IMR-90 (cell line): ENCODE data around the gene GVQW3. TPM values are rescaled to one million over a fixed set of nuclear protein-coding genes. Genes with fewer than 3 reads are reported as not detected.

Source experiments
- ATAC-seq: fragments of 200-7000 bp; cut with Tn5 transposase; 2 replicates; pipeline ENCODE4 v1.9.1; 2020; ENCODE audit warnings: low read depth, mild to moderate bottlenecking, moderate library complexity
- BruUV-seq: library from RNA; stranded (reverse); fragments of 400-500 nt; replicated peaks from 2 replicates; lab custom pipeline; 2021; lab: Mats Ljungman, UMichigan
- CTCF ChIA-PET: fragments of 300-600 bp; formaldehyde crosslinking; extraction: SDS; loops from one replicate; lab custom pipeline; 2021; ENCODE audit warnings: antibody characterized with exemption; lab: Yijun Ruan, JAX
- POLR2A ChIA-PET: fragments of 300-600 bp; sonication (Branson Sonifier 250); formaldehyde crosslinking; loops from one replicate; lab custom pipeline; 2022; ENCODE audit warnings: antibody characterized with exemption; ENCODE audit not compliant: unreplicated experiment; lab: Charles Lee
- DNase-seq: peaks from one replicate; pipeline ENCODE4 v3.0.0; 2013
- H2AFZ ChIP-seq: replicated peaks from 2 replicates; pipeline ENCODE3; 2013; ENCODE audit warnings: low read length, mild to moderate bottlenecking; ENCODE audit not compliant: poor library complexity
- H2AK5ac ChIP-seq: 2 replicates; pipeline ENCODE4 v1.6.1; 2013; ENCODE audit warnings: low read depth, low read length, inconsistent platforms
- H2AK9ac ChIP-seq: replicated peaks from 2 replicates; pipeline ENCODE3; 2013; ENCODE audit warnings: mild to moderate bottlenecking, low read depth, low read length, moderate library complexity; ENCODE audit not compliant: poor library complexity
- H2BK120ac ChIP-seq: 2 replicates; pipeline ENCODE4 v1.6.1; 2013; ENCODE audit warnings: low read depth, low read length, inconsistent platforms
- H2BK15ac ChIP-seq: 3 replicates; pipeline ENCODE4 v1.6.1; 2013; ENCODE audit warnings: low read depth, low read length, inconsistent platforms
- H2BK20ac ChIP-seq: 2 replicates; pipeline ENCODE4 v1.6.1; 2013; ENCODE audit warnings: low read depth, mild to moderate bottlenecking, inconsistent platforms, low read length, moderate library complexity
- H2BK5ac ChIP-seq: 2 replicates; pipeline ENCODE4 v1.6.1; 2013; ENCODE audit warnings: mild to moderate bottlenecking, low read depth, low read length, inconsistent platforms; ENCODE audit not compliant: poor library complexity, severe bottlenecking
- H3K14ac ChIP-seq: replicated peaks from 2 replicates; pipeline ENCODE4 v1.6.1; 2013; ENCODE audit warnings: low read depth, low read length, inconsistent platforms
- H3K18ac ChIP-seq: 2 replicates; pipeline ENCODE4 v1.6.1; 2013; ENCODE audit warnings: low read depth, low read length, control low read depth
- H3K23ac ChIP-seq: 2 replicates; pipeline ENCODE4 v1.6.1; 2013; ENCODE audit warnings: low read depth, low read length, inconsistent platforms
- H3K27ac ChIP-seq: 2 replicates; pipeline ENCODE4 v1.5.1; 2013; ENCODE audit warnings: mild to moderate bottlenecking, control low read depth, low read length; ENCODE audit not compliant: insufficient read depth
- H3K27me3 ChIP-seq: 2 replicates; pipeline ENCODE4 v1.6.1; 2013; ENCODE audit warnings: low read length; ENCODE audit not compliant: control insufficient read depth, insufficient read depth
- H3K36me3 ChIP-seq: 2 replicates; pipeline ENCODE4 v1.6.1; 2013; ENCODE audit warnings: low read length, mixed read lengths; ENCODE audit not compliant: control insufficient read depth, insufficient read depth
- H3K4ac ChIP-seq: 2 replicates; pipeline ENCODE4 v1.6.1; 2013; ENCODE audit warnings: low read depth, low read length, inconsistent platforms
- H3K4me1 ChIP-seq: 2 replicates; pipeline ENCODE4 v1.6.1; 2013; ENCODE audit warnings: low read length, mixed read lengths; ENCODE audit not compliant: control insufficient read depth, insufficient read depth
- H3K4me2 ChIP-seq: 2 replicates; pipeline ENCODE4 v1.6.1; 2013; ENCODE audit warnings: low read depth, mild to moderate bottlenecking, control low read depth, low read length, moderate library complexity
- H3K4me3 ChIP-seq: 2 replicates; pipeline ENCODE4 v1.5.1; 2013; ENCODE audit warnings: low read depth, mild to moderate bottlenecking, control low read depth, low read length, moderate library complexity; ENCODE audit not compliant: insufficient read depth
- H3K56ac ChIP-seq: 2 replicates; pipeline ENCODE4 v1.6.1; 2013; ENCODE audit warnings: low read length, inconsistent platforms; ENCODE audit not compliant: insufficient read depth; ENCODE audit errors: extremely low read depth
- H3K79me1 ChIP-seq, 2 experiments: 2 replicates each; pipeline ENCODE4 v1.6.1; 2013; ENCODE audit warnings: low read length in 2 of 2, inconsistent platforms in 1 of 2, low read depth in 1 of 2
- H3K9ac ChIP-seq: 2 replicates; pipeline ENCODE4 v1.6.1; 2013; ENCODE audit warnings: low read depth, low read length, control low read depth
- H3K9me1 ChIP-seq: 2 replicates; pipeline ENCODE4 v1.6.1; 2013; ENCODE audit warnings: low read length, inconsistent platforms; ENCODE audit not compliant: insufficient read depth
- H3K9me3 ChIP-seq: 2 replicates; pipeline ENCODE4 v1.6.1; 2013; ENCODE audit warnings: low read length; ENCODE audit not compliant: control insufficient read depth, insufficient read depth
- H4K20me1 ChIP-seq: 2 replicates; pipeline ENCODE4 v1.6.1; 2013; ENCODE audit warnings: low read length, inconsistent platforms; ENCODE audit not compliant: insufficient read depth
- H4K5ac ChIP-seq: 2 replicates; pipeline ENCODE4 v1.6.1; 2013; ENCODE audit warnings: mild to moderate bottlenecking, low read depth, low read length, control low read depth
- H4K8ac ChIP-seq, 2 experiments: 2 replicates each; pipeline ENCODE4 v1.6.1; 2013; ENCODE audit warnings: low read depth in 2 of 2, low read length in 2 of 2, control low read depth in 1 of 2, inconsistent platforms in 1 of 2
- H4K91ac ChIP-seq: 2 replicates; pipeline ENCODE4 v1.6.1; 2013; ENCODE audit warnings: low read depth, low read length, inconsistent platforms; ENCODE audit not compliant: insufficient read depth
- CHD1 ChIP-seq: IDR thresholded peaks from 2 replicates; pipeline ENCODE4 v1.6.1; 2012; ENCODE audit warnings: low read depth, low read length, improper control_type of control experiment
- MXI1 ChIP-seq: IDR thresholded peaks from 2 replicates; pipeline ENCODE4 v1.6.1; 2012; ENCODE audit warnings: low read depth, mild to moderate bottlenecking, low read length, moderate library complexity, borderline replicate concordance
- SMC3 ChIP-seq: fragments of 150-350 bp; IDR thresholded peaks from 2 replicates; pipeline ENCODE4 v1.6.1; 2016; ENCODE audit warnings: low read depth, mild to moderate bottlenecking, antibody characterized with exemption, low read length, moderate library complexity
- WGBS, 2 experiments: methylation state at CpG; one replicate each; pipeline versions ENCODE4 v1.1.5 to v1.1.7; 2013; ENCODE audit warnings: missing lambda C conversion rate in 2 of 2; ENCODE audit not compliant: insufficient read length in 1 of 2; ENCODE audit errors: extremely low coverage in 2 of 2; 5-methylcytosine and 5-hydroxymethylcytosine counted together
- dilution Hi-C: fragments of 300-500 bp; cut with HindIII; formaldehyde crosslinking; loops from one replicate; pipeline ENCODE4 v1.14.3; 2018; ENCODE audit warnings: low sequenced_read_pairs; ENCODE audit not compliant: unreplicated experiment
- in situ Hi-C: fragments of 300-500 bp; cut with MboI; formaldehyde crosslinking; loops from 3 replicates; pipeline ENCODE4 v1.14.3; 2019; ENCODE audit warnings: low sequenced_read_pairs, inconsistent platforms, mixed read lengths
- intact Hi-C: fragments of 100-400 bp; cut with micrococcal nuclease; formaldehyde crosslinking; loops from 2 replicates; pipeline ENCODE4 v1.10.0; 2022
- polyA plus RNA-seq, 3 experiments: library from polyadenylated mRNA; depleted of rRNA; stranded (reverse); fragments of >200 nt; gene quantifications; 2 replicates each; pipeline ENCODE4 v1.2.3, GENCODE V29; 2012; ENCODE audit warnings: low replicate concordance in 1 of 3
- total RNA-seq: library from RNA; depleted of rRNA; stranded (reverse); fragments of >200 nt; gene quantifications from 2 replicates; pipeline ENCODE4 v1.2.3, GENCODE V29; 2012
- TF ChIP-seq, protein P1 (sequence below): fragments of 150-350 bp; IDR thresholded peaks from 2 replicates; pipeline ENCODE4 v1.6.1; 2017; ENCODE audit warnings: mild to moderate bottlenecking, antibody characterized with exemption, low read length, low read depth

Gene GVQW3
- total and polyA plus RNA-seq, 2 of the 4 experiments (the other 2 are of a cell fraction), result 0.96 to 1.1 TPM

DNA sequence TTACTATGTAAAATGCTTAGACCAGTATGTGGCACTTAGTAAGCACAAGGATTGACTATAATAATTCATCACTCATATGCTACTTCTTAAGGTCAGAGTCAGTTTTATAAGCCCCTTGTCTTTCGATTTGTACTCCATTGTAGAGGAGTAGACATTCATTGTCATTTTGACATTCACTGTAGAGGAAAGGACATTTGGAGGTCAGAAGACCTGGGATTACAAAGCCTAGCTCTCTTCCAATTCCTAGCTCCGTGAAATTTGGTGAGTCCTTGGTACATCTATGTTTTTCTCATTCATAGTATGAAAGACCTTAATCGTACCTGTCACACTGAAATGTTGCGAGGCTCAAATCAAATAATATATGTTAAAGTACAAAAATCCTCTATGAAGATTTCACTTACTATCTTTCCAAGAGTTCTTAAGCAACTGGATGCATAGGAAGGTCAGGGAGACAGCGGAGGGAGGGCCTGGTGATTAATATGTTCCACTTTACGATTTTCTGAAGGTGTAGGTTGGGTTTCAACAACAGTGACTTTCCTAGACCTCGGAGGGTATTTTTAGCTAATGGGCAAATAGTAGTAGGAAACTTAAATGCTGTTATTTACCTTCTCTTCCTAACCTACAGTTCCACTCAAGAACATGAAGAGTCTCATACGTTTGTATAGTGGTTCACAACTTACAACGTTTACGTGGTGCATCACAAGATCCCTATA, 62.3 kb downstream of the GVQW3 start (continued):
- no peak for TF ChIP-seq SMC3
- no peak for TF ChIP-seq CHD1

DNA sequence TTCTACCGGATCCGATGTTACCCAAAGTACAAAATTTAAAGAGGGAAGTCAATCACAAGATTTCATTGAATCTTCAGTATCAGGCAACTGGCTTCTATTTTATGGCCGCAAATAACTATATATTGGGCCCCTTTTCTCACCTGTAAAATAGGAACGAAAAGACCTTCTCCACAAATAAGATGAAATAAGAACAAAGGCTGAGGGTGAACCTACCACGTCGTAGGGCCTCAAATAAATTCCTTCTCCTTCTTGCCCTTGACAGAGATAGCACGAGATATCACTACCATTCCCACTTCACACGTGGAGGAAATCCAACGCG, 62.9 kb downstream of the GVQW3 start:
- CTCF ChIA-PET, result no interaction called here
- TF ChIP-seq, protein P1, sequence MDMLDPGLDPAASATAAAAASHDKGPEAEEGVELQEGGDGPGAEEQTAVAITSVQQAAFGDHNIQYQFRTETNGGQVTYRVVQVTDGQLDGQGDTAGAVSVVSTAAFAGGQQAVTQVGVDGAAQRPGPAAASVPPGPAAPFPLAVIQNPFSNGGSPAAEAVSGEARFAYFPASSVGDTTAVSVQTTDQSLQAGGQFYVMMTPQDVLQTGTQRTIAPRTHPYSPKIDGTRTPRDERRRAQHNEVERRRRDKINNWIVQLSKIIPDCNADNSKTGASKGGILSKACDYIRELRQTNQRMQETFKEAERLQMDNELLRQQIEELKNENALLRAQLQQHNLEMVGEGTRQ, result peak; percentile 50; the same call in 1 of the 2 replicates
- TF ChIP-seq SMC3 (no peak), MXI1 (peak; percentile 88)
- intact Hi-C loops (loop anchor here (2.0 to 5.0 kb wide), 3 partner anchors 62 to 237 kb away; partner anchors contain the start of genes GVQW3, THAP12 and WNT11), dilution Hi-C loops (no loop called here), in situ Hi-C loops (no loop called here)
- no peak for DNase-seq
- H3K9ac ChIP-seq, result peak overlapping the region; percentile 94
- POLR2A ChIA-PET, result no interaction called here
- peak overlapping the region; percentile 5 for H2AK9ac ChIP-seq
- H3K56ac ChIP-seq, result peak overlapping the region; percentile 91
- peak overlapping the region; percentile 82 for H3K27ac ChIP-seq
- 0 out of 2 replicates have a peak, but pooled peaks cover 3% of the 10 kb centered on the region for H3K9me1 ChIP-seq
- peak overlapping the region; percentile 90 for H3K23ac ChIP-seq
- H3K36me3 ChIP-seq, result no peaks in the 10 kb centered on the region
- peak overlapping the region; percentile 50 for H2BK120ac ChIP-seq
- H2AK5ac ChIP-seq, result peak overlapping the region; percentile 63
- H2BK5ac ChIP-seq, result peak overlapping the region; percentile 66
- ATAC-seq, result no peak
- peak overlapping the region; percentile 81 for H4K91ac ChIP-seq
- H3K4me2 ChIP-seq, result peak overlapping the region; percentile 69
- H3K4ac ChIP-seq, result peak overlapping the region; percentile 91
- no peaks in the 10 kb centered on the region for H3K27me3 ChIP-seq
- H4K20me1 ChIP-seq, result peaks cover 9% of the 10 kb centered on the region; the same call in 1 of the 2 replicates
- BruUV-seq, result TSS peak; percentile 78
- H2BK20ac ChIP-seq, result no peak overlapping the region
- peak overlapping the region; percentile 87 for H4K5ac ChIP-seq
- peak overlapping the region; percentile 68 for H3K4me3 ChIP-seq
- H2AFZ ChIP-seq, result peak overlapping the region; percentile 86
- WGBS, 2 experiments, result 0% methylated on average over 4 of the region's 10 CpGs; no CpG with 5 or more reads in 1 of the 2 experiments
- no peaks in the 10 kb centered on the region for H3K9me3 ChIP-seq
- H2BK15ac ChIP-seq, result no peak overlapping the region
- peak overlapping the region; percentile 49 for H3K18ac ChIP-seq
- peak overlapping the region; percentile 84 to 94 for H4K8ac ChIP-seq
- peaks cover 16 to 34% of the 10 kb centered on the region in 2 experiments; a peak in 3 of 4 replicates for H3K79me1 ChIP-seq
- H3K14ac ChIP-seq, result peak overlapping the region; percentile 95
- no peaks in the 10 kb centered on the region for H3K4me1 ChIP-seq
